Left lobe of liver (tissue), 2 donors: ENCODE data around the gene LRRN1. TPM values are rescaled to one million over a fixed set of nuclear protein-coding genes. Genes with fewer than 3 reads are reported as not detected.

Experiments
- ATAC-seq: fragments of 200-7000 bp; cut with Tn5 transposase; one replicate; pipeline ENCODE4 v1.9.1; 2020; ENCODE audit warnings: mild to moderate bottlenecking, moderate library complexity
- DNase-seq: peaks from one replicate; pipeline ENCODE4 v3.0.0-alpha.2; 2020; ENCODE audit warnings: low spot score
- total RNA-seq: library from RNA; stranded (reverse); gene quantifications from one replicate; pipeline ENCODE4 v1.2.1, GENCODE V29; 2021
- donor health status: DM: no; HTN: no; CAD: no; lungs with moderate emphysema.
- donor health status: DM: no; HTN: yes; CAD: no.

The LRRN1 gene
- total RNA-seq, 1 donor from 2014 or later: 0.28 TPM

DNA sequence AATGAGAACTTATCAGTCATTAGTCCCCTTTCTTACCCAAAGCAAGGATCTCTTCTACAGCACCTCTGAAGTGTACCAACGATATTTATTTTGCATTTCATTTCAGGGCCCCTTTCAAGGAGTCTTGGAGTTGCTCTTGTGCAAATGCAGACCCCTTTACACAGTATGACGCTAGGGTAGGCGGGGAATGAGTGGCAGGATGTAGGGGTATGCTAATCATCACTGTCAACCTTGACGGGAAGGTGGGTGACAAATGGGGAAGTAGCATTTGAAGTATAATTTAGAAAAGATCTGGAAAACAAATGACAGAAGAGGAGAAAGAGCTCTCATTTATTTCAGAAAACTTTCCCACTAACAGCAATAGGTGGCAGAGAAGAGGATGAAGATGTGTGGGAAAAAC lies 94.4 kb downstream of the LRRN1 start:
- DNase-seq (no peak), ATAC-seq (no peak)
